ENCODE data around the gene ALOXE3. TPM values are rescaled to one million over a fixed set of nuclear protein-coding genes. Genes with fewer than 3 reads are reported as not detected.

ALOXE3 gene
- polyA plus RNA-seq, 3 donors: not detected

DNA sequence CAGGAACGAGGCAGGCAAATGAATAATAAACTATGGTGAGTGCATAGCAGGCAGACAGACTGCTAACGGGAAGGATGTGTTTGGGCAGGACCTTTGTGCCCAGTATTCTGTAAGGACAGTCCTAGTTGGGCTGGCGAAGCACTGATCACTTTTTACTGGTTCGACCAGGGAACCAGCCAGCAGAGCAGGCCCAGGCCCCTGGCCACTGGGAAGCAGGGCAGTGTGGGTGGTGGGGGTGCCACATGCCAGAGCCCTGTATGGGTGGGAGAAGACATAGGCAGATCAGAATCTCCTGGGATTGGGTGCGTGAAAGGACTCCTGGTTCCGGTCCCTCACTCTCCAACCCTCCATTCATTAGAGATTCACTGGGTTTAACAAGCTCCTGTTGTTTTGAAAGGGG lies 48.4 kb upstream of the ALOXE3 start:
- no peak overlapping the region for H3K27ac Mint-ChIP-seq
- Histone ChIP-seq H3K27ac (ENCODE audit: low read depth in 1 of 2, low read length in 2 of 2) (no peak overlapping the region), H4K20me1 (ENCODE audit: insufficient read depth, low read length) (no peaks in the 10 kb centered on the region), H3K4me1 (ENCODE audit: control insufficient read depth in 1 of 2, insufficient read depth in 2 of 2, low read length in 2 of 2) (peaks cover 25 to 29% of the 10 kb centered on the region in 2 donors), H3K9me3 (replicated peaks in 1 of 2; ENCODE audit: control insufficient read depth in 1 of 2, insufficient read depth in 1 of 2, low read length in 2 of 2) (no peaks in the 10 kb centered on the region), H3K9ac (ENCODE audit: insufficient read depth, low read length, poor library complexity, severe bottlenecking) (no peak overlapping the region), H3K4me2 (replicated peaks; ENCODE audit: extremely low read depth, low read length, poor library complexity, severe bottlenecking) (no peak overlapping the region), H3K4me3 (replicated peaks in 1 of 3; ENCODE audit: low read depth in 2 of 3, low read length in 3 of 3) (no peak overlapping the region), H3K27me3 (ENCODE audit: control insufficient read depth in 2 of 2, insufficient read depth in 2 of 2, low read length in 2 of 2) (no peaks in the 10 kb centered on the region), H3K79me2 (ENCODE audit: insufficient read depth, low read length) (peaks cover 10% of the 10 kb centered on the region), H3K36me3 (replicated peaks in 1 of 2; ENCODE audit: control insufficient read depth in 1 of 2, insufficient read depth in 2 of 2, low read length in 2 of 2) (peaks cover 0 to 2% of the 10 kb centered on the region in 2 donors), H2AFZ (ENCODE audit: insufficient read depth, low read depth, low read length, poor library complexity, severe bottlenecking) (no peak overlapping the region)
- intact Hi-C loops (cut with micrococcal nuclease): no loop called here
- no peak for TF ChIP-seq CTCF (IDR thresholded peaks at IDR 0.05)
- H3K4me3 Mint-ChIP-seq: no peak overlapping the region
- H3K9me3 Mint-ChIP-seq: no peaks in the 10 kb centered on the region
- DNase-seq: no peak
- peaks cover under 1% of the 10 kb centered on the region in 2 donors for H3K36me3 Mint-ChIP-seq
- 100% methylated on average over 2 of the region's 6 CpGs for WGBS (ENCODE audit: insufficient coverage)
- H3K27me3 Mint-ChIP-seq (ENCODE audit: low read depth in 3 of 3): no peaks in the 10 kb centered on the region
- H3K4me1 Mint-ChIP-seq: peaks cover 25% of the 10 kb centered on the region

- DNase-seq: no peak
- H4K20me1 ChIP-seq (ENCODE audit: insufficient read depth, low read length): no peaks in the 10 kb centered on the region
- H3K27me3 ChIP-seq (ENCODE audit: control insufficient read depth in 2 of 2, insufficient read depth in 2 of 2, low read length in 2 of 2): no peaks in the 10 kb centered on the region
- intact Hi-C loops (cut with micrococcal nuclease): loop anchor here in 1 of 2 donors (5.0 kb wide), 1 partner anchor 37 kb away; no protein-coding TSS in a partner anchor
- Mint-ChIP-seq H3K4me3 (peak overlapping the region in 1 of 2 donors; percentile 79), H3K4me1 (peaks cover 43% of the 10 kb centered on the region), H3K27me3 (ENCODE audit: low read depth in 3 of 3) (no peaks in the 10 kb centered on the region), H3K9me3 (no peaks in the 10 kb centered on the region), H3K36me3 (peaks cover 18 to 20% of the 10 kb centered on the region in 2 donors), H3K27ac (peak overlapping the region in 5 of 7 donors; percentile 57 to 98 (median 92))
- WGBS (ENCODE audit: insufficient coverage): 88% methylated on average over 4 of the region's 6 CpGs
- H2AFZ ChIP-seq (ENCODE audit: insufficient read depth, low read depth, low read length, poor library complexity, severe bottlenecking): peak overlapping the region; percentile 68
- H3K36me3 ChIP-seq (replicated peaks in 1 of 2; ENCODE audit: control insufficient read depth in 1 of 2, insufficient read depth in 2 of 2, low read length in 2 of 2): peaks cover 13 to 19% of the 10 kb centered on the region in 2 donors
- peak overlapping the region in 1 of 3 experiments; percentile 98 for H3K4me3 ChIP-seq (replicated peaks in 1 of 3; ENCODE audit: low read depth in 2 of 3, low read length in 3 of 3)
- no peaks in the 10 kb centered on the region for H3K9me3 ChIP-seq (replicated peaks in 1 of 2; ENCODE audit: control insufficient read depth in 1 of 2, insufficient read depth in 1 of 2, low read length in 2 of 2)
- peaks cover 36 to 48% of the 10 kb centered on the region in 2 donors for H3K4me1 ChIP-seq (ENCODE audit: control insufficient read depth in 1 of 2, insufficient read depth in 2 of 2, low read length in 2 of 2)
- no peak overlapping the region for H3K9ac ChIP-seq (ENCODE audit: insufficient read depth, low read length, poor library complexity, severe bottlenecking)
- peaks cover 24% of the 10 kb centered on the region for H3K79me2 ChIP-seq (ENCODE audit: insufficient read depth, low read length)
- H3K4me2 ChIP-seq (replicated peaks; ENCODE audit: extremely low read depth, low read length, poor library complexity, severe bottlenecking): peak overlapping the region; percentile 86
- H3K27ac ChIP-seq (ENCODE audit: low read depth in 1 of 2, low read length in 2 of 2): peak overlapping the region; percentile 43 to 94
- TF ChIP-seq CTCF (IDR thresholded peaks at IDR 0.05): no peak
These were observed 46.5 kb upstream of the ALOXE3 start for GRCh38 chr17:8164815-8165131.
